Left cardiac atrium (tissue), 4 donors: ENCODE data around the gene WDPCP. TPM values are rescaled to one million over a fixed set of nuclear protein-coding genes. Genes with fewer than 3 reads are reported as not detected.
"Not testable (repeated sequence)": the region's sequence is repeated elsewhere in the genome, so short reads cannot be mapped to it uniquely, and the experiment has no call there.

ENCODE experiments used
- ATAC-seq, 2 donors: fragments of 200-7000 bp; cut with Tn5 transposase; one replicate each; pipeline ENCODE4 v1.9.1; 2020; ENCODE audit warnings: mild to moderate bottlenecking in 2 of 2, moderate library complexity in 2 of 2
- DNase-seq: peaks from one replicate; pipeline ENCODE4 v3.0.0-alpha.2; 2020
- intact Hi-C, 2 donors: fragments of 100-400 bp; cut with DNase I; formaldehyde crosslinking; loops; one replicate each; pipeline versions ENCODE4 v1.14.1 to v1.15.1; 2022 to 2023
- total RNA-seq, 2 donors: library from RNA; stranded (reverse); fragmentation: NEBNext Ultra II Directional; extraction: Animal tissue kit (Norgen Biotek cat#: 25700); gene quantifications; one replicate each; pipeline ENCODE4 v1.2.1, GENCODE V29; 2021
- donor health status: DM: no; HTN: yes; CAD: no.
- donor health status: DM: no; HTN: yes; CAD: no; lungs with severe emphysema.
- donor health status: DM: yes; HTN: yes; CAD: no.
- donor health status: Dilated cardiomyopathy.

The WDPCP gene
- total RNA-seq, 2 donors from 2014 or later = 12.4 to 13.9 TPM

DNA sequence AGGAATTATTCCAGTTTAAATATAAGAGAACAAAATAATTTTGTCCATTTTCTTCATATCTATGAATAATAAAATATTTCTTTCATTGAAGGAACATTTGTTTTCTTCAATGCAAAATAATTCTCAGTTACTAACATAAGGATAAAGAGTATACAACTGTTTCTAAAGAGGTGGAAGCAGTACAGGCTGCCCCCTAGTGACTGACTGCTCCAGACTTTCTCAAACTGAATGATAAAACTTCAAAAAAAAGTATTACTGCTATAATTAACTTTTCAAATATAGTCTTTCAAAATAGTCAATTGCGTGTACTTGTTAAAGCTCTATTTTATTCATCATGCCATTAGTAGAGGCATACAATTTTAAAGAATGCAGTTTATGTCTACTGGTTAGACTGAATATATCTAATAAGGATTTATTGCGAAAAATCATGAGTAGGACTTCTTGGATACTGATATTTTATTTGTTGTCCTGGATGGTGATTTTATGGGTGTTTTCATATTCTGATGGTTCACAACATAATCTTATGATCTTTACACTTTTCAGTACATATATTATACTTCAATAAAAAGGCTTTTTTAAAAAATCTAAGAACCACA is 100.1 kb downstream of the WDPCP start:
- ATAC-seq (no peak), DNase-seq (no peak)
- intact Hi-C loops = loop anchor here in 1 of 2 donors (5.0 kb wide), 1 partner anchor 701 kb away; no protein-coding TSS in a partner anchor

DNA sequence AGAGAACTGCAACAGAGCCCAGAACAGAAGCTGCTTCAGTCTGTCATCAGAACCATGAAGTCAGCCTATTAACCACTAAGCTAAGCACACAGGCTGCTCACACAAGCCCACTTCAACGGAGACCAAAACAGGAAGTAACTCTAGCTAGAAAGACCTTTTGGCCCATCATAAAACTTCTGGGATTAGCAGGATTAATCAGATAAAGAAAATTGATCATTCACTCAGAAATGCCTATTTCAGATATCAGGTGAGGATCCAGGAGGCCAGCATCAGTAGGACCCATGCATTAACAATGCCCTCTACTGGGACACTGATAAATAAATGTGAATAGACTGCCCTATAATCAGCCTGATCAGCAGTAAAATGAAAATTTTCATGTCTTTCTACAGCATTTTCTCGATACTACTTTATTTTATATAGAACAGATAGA is 101.4 kb downstream of the WDPCP start:
- DNase-seq (no peak), ATAC-seq (no peak)
- intact Hi-C loops = loop anchor here in 1 of 2 donors (5.0 kb wide), 1 partner anchor 700 kb away; no protein-coding TSS in a partner anchor

DNA sequence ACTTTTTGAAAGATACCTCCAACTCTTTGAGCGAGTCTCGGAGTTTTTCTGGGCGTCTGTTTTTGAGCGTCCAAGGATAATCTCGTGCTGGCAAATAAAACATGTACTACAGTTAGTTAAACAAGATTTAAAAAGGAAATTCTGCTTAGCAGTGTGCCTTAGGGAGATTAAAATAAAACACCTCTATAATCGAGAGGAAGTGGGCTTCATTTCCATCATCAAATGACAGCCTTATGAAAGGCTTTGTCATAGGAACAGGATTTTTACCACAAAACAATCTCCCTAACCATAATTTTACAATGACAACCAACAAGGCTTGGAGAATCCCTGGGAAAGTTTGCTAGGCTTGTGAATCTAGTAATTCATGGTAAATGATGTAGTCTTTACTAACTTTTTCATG is 103.4 kb downstream of the WDPCP start:
- ATAC-seq (no peak), DNase-seq (no peak)
- intact Hi-C loops = loop anchor here in 1 of 2 donors (5.0 kb wide), 1 partner anchor 698 kb away; no protein-coding TSS in a partner anchor

DNA sequence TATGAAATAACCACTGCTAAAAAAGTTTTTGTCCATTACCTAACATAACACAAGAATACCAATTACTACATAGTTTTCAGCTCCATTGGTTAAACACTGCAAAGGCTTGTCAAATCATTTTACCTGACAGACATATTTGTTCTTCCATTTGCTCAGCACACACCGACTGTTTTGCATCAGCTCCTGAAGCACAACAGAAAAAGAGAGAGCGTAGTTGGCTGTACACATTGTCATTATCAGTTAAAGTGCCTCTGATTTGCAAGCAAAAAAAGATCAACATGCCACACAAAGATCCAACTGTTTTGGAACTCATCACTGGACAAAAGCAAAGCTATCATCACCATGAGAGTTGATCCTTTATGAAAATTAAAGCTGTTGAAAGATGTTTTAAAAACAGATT is 103.8 kb downstream of the WDPCP start:
- intact Hi-C loops = no loop called here
- no peak for DNase-seq
- ATAC-seq = no peak

DNA sequence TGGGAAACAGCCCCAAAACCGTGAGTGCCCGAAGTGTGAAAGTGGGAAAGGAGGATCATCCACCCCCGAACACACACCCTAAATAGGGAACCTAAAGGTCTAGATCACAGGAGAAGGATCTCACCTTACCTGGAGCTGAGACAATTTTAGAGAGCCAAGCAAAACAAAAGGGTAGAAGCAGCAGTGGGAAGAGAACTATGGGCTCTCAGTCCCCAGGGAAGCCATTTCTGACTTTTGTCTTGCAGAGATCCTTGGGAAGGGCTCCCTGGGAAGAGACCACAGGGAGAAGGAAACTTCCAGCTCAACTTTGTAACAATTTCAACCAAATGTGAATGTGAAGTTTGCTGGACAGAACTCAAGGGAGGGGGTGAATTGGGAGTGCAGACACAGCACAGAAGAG is 110.6 kb downstream of the WDPCP start:
- DNase-seq = no peak
- no peak for ATAC-seq
- intact Hi-C loops = no loop called here

DNA sequence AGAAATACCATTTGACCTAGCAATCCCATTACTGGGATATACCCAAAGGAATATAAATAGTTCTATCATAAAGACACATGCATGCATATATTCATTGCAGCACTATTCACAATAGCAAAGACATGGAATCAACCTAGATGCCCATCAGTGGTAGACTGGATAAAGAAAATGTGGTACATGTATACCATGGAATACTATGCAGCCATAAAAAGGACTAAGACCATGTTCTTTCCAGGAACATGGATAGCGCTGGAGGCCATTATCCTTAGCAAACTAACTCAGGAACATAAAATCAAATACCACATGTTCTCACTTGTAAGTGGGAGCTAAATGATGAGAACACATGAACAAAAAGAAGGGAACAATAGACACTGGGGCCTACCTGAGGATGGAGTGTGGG is 119.0 kb downstream of the WDPCP start:
- ATAC-seq, intact Hi-C loops, DNase-seq: not testable (repeated sequence)

DNA sequence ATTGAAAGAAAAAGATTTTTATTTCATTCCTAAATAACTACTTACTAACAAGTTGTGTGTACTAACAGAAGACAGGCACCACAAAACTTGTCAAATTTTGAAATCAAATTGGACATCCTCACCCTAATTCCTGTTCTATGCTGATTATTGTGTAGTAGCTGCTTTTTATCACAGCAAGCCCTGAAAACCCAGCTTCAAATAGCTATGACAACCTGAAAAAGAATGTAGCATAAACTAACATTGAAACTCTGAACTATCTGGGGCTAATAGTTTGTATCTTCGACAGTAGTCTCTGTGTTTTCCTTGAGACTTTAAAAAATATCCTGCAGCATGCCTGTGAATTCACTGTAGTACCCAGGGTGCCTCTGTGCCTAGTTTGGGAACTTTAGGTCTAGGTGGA is 122.6 kb downstream of the WDPCP start:
- DNase-seq (no peak), ATAC-seq (no peak)
- intact Hi-C loops = no loop called here

DNA sequence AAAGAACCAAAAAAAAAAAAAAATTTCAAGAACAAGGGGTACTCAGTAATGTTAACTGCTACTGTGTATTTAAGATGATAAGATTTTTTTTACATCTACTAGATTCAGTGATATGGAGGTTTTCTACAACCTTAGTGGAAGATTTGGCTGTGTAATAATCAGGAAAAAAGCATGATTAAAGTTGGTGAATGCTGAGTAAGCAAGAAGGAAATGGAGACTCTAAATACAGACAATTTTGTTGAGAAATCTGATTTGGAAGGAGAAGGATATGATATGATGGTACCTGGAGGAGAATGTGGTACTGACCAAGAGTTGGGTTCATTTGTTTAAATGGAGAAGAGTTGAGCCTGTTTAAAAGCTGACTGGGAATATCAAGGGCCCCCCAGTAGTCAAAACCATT is 125.1 kb downstream of the WDPCP start:
- DNase-seq = no peak
- ATAC-seq = no peak
- intact Hi-C loops = no loop called here

DNA sequence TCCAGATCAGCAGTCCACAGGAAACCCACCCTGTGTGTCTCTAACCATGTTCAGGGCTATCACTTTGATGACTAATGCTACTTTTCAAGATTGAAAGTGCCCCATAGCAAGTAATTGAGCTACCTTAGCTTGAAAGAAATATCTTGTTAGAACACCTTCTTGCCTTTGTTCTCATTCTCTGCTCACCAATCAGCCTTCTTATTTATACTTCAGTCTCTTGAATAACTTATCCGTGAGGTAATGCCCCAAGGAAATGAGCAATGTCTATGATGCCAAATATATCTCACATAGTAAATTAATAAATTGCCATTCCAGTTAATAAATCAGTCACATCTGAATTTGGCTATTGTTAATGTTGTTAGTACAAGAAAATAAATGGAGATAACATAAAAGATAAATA is 141.6 kb downstream of the WDPCP start:
- DNase-seq (no peak), ATAC-seq (no peak)
- intact Hi-C loops = no loop called here

DNA sequence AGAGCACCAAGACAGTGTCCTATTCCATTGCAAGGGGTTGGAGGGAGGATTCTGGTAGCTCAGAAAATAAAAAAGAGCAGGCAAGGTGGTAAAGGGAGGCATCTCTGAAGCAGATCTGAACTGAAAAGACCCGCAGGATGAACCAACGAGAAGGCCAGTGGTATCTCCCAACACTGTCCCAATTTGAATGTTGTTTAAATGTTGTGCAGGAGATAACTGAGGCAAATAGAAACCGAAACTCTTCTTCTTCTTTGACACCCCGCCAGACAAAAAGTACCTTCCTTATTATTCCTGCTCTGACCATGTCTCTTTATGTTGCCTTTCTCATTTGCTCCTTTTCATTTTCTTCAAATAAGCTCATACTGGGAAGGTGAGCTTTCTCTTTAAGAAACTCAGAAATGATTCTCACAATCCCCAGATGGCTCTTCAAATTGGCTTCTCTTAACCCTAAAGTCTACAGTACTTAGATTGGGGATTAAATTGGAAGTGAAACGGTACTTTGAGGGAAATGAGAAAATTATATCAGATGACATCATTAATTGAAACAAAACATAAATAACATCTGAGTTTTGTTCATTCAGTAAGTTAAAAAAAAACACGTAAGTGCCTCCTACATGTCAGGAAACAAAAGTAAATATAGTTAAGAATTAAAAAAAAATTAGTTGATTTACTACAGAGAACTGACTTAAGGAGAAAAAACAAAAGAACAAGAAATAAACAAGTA is 143.6 kb downstream of the WDPCP start:
- ATAC-seq = no peak
- intact Hi-C loops = no loop called here

DNA sequence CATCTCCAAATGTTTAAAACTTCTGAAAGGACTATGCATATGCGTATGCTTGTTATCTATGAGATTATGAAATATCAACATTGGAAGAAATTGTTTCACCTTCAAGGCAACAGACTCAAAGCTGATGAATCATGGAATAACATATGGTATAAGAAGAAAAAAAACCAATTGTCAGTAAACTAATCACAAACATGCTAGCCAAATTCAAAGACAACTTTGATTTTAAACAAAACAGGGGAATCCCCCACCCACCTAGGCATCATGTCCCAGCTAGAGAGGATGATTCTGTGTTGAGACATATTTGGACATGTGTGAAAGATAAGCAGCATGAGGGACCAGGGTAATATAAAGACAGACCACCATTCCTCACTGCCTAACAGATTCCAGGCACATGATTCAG is 147.7 kb downstream of the WDPCP start:
- intact Hi-C loops = no loop called here
- DNase-seq (no peak), ATAC-seq (no peak)

More for the DNA sequence above, 143.6 kb downstream of the WDPCP start:
- no peak for DNase-seq

DNA sequence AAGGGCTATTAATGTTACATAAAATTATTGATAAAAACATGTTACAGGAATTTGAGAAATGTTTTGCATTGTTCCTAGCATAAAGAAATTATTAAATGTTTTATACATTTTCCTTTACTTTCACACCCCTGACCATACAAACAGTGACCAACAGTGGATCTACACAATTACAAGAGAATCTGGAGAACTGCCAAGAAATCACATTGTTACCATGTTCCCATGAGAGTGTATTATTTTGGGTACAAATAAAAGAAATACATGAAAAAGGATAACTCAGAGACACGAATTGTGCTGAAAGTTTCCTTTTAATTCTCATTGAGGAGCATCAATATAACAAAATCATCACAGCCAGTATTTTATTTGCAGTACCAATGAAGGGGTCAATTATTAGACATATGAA is 150.1 kb downstream of the WDPCP start:
- intact Hi-C loops = no loop called here
- no peak for DNase-seq
- no peak for ATAC-seq

DNA sequence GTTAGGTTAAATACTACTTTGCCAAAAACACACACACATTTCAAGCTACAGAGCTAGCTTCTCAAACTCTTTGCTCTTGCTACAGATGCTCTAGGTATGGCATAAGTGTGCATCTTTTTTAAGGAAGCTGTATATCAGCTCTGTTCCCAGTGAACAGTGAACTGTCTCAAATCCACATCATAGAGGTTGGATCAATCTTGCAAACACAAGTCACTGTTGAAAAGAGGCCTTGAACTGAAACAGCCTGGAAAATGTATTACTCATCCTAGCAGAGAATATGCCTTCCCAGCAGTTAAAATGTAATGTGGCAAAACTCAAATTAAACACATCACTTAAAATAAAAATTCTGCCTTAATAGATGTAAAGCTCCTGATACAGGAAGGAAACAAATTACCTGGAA is 151.8 kb downstream of the WDPCP start:
- intact Hi-C loops = no loop called here
- ATAC-seq (no peak), DNase-seq (no peak)

DNA sequence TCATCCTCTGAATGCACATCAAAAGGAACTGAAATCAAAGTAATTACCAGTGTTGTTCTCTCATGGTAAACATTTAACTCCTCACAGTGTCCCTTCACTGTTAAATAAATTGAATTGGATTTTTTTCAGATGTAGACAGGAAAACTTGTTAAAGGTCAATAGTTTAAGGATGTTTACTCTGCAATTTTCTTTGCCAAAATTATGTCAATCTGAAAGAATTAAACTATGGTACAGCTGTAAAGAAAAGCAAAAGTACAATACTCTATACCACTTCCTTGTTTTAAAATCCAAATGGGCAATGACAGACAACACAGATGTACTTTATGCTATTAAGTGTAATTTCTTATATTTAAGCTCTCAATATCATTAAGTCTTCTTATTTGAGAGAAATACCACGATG is 153.2 kb downstream of the WDPCP start:
- no peak for DNase-seq
- intact Hi-C loops = no loop called here
- ATAC-seq = no peak

DNA sequence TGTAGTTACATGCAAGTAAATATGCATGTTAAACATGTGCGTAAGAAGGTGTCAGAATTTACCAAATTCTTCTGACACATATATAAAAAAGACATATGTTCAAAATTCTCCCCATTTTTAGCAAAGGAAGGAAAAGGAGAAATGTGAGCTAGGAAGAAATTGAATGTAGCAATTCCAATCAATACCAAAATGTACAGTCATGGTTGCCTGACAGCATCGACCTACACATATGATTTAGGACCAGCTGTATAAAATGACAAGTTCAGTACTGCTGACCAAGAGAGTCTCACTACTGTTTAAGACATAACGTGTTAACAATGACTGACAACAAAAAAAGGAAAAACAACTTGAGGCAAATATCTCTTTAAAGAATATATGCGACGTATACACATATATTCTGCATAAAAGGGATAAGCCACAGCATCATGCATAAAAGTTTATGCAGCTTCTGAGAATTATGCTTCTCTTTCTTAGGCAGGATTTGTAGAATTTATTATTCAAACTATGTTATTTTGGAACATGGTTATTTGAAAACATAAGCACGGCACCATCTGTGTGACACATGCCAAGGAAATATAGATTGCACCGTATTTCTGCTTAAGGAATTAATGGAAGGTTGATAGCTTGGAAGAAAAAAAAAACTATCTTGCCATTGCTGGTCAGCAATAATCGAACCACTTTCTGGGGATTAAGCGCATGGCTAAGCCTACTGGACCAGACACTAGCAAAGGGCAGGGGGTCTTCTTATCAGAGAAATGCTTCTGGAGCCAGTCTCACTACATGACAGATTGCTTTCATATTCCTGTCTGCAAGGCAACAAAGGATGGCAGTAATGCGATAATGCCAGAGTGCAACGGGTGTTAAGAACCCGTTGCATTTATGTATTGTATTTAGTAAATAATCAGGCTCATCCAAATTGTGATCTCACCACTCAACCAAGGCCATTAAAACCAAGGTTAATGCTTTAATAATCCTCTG is 154.0 kb downstream of the WDPCP start:
- ATAC-seq (no peak), DNase-seq (no peak)
- intact Hi-C loops = no loop called here

DNA sequence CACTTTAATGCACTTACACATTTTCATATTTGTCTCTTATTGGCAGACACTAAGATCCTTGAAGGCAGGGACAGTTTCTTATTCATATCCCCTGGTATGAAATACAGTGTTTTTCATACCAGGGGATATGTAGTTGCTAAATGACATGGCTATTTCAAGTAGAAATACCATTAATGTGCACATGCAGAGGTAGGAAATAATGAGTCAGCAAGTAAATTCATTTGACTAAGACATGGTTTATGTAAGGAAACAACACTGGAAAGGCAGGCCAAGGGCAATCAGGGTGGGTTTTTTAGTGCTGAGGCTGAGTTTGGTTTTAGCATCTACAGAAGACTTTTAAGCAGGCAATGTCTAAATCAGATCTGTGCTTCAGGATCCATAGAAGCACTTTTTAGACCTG is 155.9 kb downstream of the WDPCP start:
- DNase-seq (no peak), ATAC-seq (no peak)
- intact Hi-C loops = no loop called here

DNA sequence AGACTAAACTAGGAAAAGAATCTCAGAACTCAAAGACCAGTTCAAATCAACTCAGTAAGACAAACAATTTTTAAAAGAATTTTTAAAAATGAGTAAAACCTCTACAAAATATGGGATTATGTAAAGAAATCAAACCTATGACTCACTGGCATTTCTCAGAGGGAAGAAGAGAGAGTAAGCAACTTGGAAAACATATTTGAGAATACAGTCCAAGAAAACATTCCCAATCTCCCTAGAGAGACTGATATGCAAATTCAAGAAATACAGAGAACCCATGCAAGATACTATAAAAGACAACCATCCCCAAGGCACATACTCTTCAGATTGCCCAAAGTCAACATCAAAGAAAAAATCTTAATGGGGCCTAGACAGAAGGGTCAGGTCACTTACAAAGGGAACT is 162.7 kb downstream of the WDPCP start:
- intact Hi-C loops = no loop called here
- no peak for ATAC-seq
- DNase-seq = no peak

DNA sequence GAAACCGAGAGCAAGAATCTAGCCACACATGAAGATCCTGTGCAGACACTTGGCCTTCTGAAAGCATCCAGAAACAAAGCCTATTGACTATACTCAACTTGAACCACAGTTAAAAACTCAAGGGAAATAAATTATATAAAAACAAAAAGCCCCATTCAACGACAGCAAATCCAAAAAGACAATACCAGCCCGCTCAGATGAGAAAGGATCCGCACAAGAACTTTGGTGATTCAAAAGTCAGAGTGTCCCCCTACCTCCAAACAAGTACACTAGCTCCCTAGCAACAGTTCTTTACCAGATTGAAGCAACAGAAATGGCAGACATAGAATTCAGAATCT is 163.2 kb downstream of the WDPCP start:
- intact Hi-C loops = no loop called here
- DNase-seq (no peak), ATAC-seq (no peak)

DNA sequence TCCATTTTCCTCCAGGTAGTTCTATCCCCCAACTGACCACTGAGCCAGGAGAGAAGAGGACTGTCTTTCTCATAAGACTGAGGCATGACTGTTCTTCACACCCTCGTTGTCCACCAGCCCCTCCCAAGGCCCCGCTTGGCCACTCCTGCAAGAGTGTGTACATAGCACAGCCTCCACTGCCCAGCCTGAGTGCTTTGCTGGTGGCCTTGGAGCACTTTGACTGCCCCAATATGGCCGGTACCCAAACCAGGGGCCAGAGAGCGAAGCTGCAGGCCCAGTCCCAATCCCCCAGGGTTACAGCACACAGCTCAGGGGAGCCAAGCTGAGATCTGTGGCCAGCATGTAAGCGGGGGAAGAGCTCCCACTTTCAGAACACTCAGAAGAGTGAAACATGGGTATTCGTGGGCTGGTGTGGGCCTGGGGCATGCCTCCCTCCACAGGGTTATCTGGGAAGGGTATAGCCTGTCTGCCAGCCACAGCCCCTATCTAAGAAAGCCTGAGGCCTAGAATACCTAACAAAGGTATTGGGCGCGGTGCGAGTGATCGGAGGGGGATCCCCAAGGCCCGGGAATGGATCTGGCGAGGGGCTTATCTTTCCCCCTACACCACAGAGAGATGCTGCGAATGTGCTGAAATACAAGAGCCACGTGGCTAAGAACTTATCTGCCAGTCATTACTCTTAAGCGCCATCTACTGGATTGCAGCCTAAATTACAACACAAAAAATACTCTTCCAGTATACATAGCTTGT is 163.8 kb downstream of the WDPCP start:
- ATAC-seq (no peak), DNase-seq (no peak)
- intact Hi-C loops = no loop called here
